ENCODE data around the gene CNTF. TPM values are rescaled to one million over a fixed set of nuclear protein-coding genes. Genes with fewer than 3 reads are reported as not detected.

Gene CNTF, protein sequence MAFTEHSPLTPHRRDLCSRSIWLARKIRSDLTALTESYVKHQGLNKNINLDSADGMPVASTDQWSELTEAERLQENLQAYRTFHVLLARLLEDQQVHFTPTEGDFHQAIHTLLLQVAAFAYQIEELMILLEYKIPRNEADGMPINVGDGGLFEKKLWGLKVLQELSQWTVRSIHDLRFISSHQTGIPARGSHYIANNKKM
- 1.6 TPM for total RNA-seq

DNA sequence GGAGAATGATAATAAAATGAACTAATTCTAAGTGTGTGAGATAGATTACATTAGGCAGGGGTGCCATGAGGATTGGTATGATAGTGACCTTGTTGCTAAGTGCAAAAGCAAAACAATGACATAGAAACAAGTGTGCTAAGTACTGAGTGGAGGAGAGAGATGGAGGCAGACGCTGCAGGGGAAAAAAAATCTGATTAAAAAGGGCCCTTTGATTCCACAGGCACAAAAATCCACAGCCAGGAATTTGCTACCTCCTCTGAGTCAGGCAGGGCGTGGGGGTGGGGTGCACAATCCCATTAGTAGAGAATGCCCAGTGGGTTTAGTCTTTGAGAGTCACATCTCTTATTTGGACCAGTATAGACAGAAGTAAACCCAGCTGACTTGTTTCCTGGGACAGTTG is at the start of gene CNTF:
Gene CNTF, plus strand, starts transcription at position 322 of the 400 bp plus-strand sequence. CDS start 88 bp downstream, outside the sequence.

DNA sequence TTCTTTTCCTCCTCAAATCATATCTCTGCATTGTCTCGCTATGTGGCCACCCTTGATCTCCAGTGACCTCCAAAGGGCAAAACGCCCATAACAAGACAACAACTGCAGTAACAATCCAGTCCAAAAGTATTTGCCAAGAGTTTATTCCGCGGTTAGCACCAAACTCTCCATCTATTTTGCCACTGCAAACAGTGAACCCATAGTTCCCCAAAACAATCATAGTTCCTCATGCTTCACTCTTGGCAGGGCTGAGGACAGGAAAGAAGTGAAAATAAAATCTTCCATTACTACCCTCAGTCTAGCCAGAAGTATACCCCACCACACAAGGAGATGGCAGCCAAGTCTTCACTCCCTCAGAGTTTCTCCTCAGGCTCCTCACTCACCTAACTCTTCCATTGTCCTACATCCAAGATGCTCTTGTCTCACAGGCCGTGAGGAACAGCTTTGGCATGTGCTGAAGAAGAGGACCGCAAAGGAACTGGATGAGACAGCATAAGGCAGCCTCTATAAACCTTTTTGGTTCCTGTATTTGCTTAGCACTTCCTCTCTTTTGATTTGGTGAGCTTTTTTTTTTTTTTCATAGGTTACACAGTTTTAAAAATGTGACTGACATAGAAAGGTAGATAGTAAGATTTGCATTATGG is 47.0 kb upstream of the CNTF start, which contains the start of gene LPXN:
Gene LPXN, minus strand, starts transcription at position 480 of the 644 bp plus-strand sequence. Its CDS starts 84 bp downstream, at position 396.

DNA sequence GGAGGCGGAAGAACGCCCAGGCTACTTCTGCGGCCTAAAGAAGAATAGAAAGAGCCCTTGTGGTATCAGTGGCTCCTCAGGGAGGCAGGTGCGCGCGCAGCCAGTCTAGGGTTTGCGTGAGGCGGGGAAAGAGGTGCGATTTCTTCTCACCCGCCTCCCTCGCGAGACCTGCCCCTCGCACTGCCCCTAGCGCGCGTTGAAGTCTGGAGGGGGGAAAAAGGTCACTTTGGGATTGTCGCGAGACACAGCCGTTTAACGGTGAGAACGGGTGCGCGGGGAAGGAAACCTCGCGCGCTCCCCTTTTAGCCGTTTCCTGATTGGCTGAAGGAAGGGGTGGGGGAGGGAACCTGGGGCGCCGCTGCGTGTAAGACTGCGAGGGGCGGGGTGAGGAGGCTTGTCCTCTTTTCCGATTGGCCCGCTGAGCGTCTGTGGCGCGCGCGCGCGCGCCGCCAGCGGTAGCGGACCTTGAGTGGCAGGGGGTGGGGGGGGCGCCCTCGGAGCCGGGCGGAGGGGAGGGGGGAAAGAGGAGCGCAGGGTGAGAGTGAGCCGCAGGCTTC is 43.8 kb upstream of the CNTF start, which contains the start of gene ZFP91:
Gene ZFP91, plus strand, starts transcription at position 429 of the 557 bp plus-strand sequence. CDS start 219 bp downstream, outside the sequence.

Other genes starting within 250 kb of the CNTF start
- not detected for gene OR5B3, start 215.8 kb upstream of the CNTF start, total RNA-seq
- not detected for gene OR5B2, start 194.5 kb upstream of the CNTF start, total RNA-seq
- gene OR5B12, start 180.4 kb upstream of the CNTF start, total RNA-seq, result not detected
- not detected for gene OR5B21, start 114.6 kb upstream of the CNTF start, total RNA-seq
- gene LPXN, start 46.8 kb upstream of the CNTF start, total RNA-seq, result 4.2 TPM
- gene ZFP91, start 43.6 kb upstream of the CNTF start, total RNA-seq, result 53.5 TPM
- gene GLYAT, start 109.3 kb downstream of the CNTF start, total RNA-seq, result not detected
- gene GLYATL2, start 222.0 kb downstream of the CNTF start, total RNA-seq, result 4.8 TPM